NB4 (cell line): Measurements from ENCODE around the gene ANKRD31.

ENCODE experiments used
- MYC ChIP-seq: IDR thresholded peaks from 2 replicates; pipeline ENCODE4 v1.6.1; 2011; ENCODE audit warnings: low read depth, low read length
- POLR2A ChIP-seq: IDR thresholded peaks from 2 replicates; pipeline ENCODE4 v1.6.1; 2011; ENCODE audit warnings: mild to moderate bottlenecking; ENCODE audit not compliant: insufficient read length; ENCODE audit errors: extremely low read depth
- TF ChIP-seq, protein P1 (sequence below): IDR thresholded peaks from one replicate; pipeline ENCODE4 v1.5.1; 2012; ENCODE audit warnings: low read depth, low read length
- TF ChIP-seq, protein P2 (sequence below): IDR thresholded peaks from 2 replicates; pipeline ENCODE4 v1.6.1; 2011; ENCODE audit warnings: low read depth, low read length

DNA sequence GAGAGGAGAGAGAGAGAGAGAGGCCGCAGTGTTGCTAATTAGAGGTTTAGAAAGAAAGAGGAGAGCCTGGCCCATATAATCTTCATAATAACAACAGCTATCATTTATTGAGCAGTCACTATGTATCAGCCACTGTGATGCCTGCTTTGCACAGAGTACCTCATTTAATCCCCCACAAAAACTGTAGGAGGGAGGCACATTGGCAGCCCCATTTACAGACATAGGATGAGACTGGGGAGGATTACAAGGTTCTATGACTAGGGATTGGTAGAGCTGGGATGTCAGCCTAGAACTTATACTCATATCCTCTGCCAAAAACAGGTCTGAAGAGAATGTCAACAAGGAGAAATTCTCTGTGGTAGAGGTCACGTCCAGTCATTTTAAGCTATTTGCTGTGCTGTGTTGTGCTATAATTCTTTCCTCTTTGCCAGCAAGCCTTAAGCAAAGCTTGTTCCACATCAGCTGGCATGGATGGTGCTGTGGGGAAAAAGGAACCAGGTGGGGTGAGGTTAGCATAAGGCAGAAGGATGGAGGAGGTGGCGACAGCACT, 177.6 kb downstream of the ANKRD31 start:
- TF ChIP-seq, protein P1, sequence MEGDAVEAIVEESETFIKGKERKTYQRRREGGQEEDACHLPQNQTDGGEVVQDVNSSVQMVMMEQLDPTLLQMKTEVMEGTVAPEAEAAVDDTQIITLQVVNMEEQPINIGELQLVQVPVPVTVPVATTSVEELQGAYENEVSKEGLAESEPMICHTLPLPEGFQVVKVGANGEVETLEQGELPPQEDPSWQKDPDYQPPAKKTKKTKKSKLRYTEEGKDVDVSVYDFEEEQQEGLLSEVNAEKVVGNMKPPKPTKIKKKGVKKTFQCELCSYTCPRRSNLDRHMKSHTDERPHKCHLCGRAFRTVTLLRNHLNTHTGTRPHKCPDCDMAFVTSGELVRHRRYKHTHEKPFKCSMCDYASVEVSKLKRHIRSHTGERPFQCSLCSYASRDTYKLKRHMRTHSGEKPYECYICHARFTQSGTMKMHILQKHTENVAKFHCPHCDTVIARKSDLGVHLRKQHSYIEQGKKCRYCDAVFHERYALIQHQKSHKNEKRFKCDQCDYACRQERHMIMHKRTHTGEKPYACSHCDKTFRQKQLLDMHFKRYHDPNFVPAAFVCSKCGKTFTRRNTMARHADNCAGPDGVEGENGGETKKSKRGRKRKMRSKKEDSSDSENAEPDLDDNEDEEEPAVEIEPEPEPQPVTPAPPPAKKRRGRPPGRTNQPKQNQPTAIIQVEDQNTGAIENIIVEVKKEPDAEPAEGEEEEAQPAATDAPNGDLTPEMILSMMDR = no peak
- TF ChIP-seq POLR2A = no peak
- no peak for TF ChIP-seq MYC
- TF ChIP-seq, protein P2, sequence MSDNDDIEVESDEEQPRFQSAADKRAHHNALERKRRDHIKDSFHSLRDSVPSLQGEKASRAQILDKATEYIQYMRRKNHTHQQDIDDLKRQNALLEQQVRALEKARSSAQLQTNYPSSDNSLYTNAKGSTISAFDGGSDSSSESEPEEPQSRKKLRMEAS = no peak
